Skeletal muscle cell (primary cell): ENCODE data around the gene FAM187B.
"Not testable (repeated sequence)": the region's sequence is repeated elsewhere in the genome, so short reads cannot be mapped to it uniquely, and the experiment has no call there.

Source experiments
- DNase-seq: peaks from one replicate; pipeline ENCODE4 v3.0.0-alpha.2; 2010; ENCODE audit warnings: low read depth
- H3K4me3 ChIP-seq: 2 replicates; pipeline ENCODE4 v1.5.1; 2011; ENCODE audit warnings: low read depth, mild to moderate bottlenecking, control low read depth, low read length, moderate library complexity

The FAM187B gene

DNA sequence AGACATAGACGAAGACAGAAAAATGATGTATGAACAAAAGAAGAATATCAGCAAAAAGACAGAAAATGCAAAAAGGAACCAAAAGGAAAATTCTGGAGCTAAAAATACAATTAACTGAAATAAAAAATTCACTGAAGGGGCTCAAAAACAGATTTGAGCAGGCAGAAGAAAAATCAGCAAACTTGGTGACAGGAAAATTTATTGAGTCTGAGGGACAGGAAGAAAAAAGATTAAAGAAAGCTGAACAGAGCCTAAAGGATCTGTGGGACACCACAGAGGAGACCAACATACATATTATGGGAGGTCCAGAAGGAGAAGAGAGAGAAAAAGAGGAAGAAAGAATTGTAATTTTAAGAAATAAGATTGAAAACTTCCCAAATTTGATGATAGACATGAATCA, 12.9 kb upstream of the FAM187B start:
- no peak for DNase-seq
- no peak overlapping the region for H3K4me3 ChIP-seq

DNA sequence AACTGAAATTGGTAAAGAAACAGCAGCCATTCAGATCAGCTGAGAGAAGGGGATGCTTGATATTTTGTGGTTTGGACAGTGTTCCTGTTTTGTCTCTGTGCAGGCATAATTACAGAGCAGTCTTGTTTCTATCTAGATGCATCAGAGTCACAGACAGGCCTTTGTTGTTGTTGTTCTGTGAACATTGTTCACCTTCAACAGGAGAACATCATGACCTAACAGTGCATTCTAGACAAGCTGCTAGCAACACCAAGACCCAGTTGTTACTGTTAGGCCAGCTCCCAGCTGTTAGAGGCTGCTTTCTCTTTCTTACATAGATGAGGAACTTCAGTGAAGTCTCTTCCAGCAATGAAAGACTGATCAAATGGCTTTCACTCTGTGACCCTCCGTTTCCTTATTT, 11.8 kb upstream of the FAM187B start:
- H3K4me3 ChIP-seq, result no peak overlapping the region
- no peak for DNase-seq

DNA sequence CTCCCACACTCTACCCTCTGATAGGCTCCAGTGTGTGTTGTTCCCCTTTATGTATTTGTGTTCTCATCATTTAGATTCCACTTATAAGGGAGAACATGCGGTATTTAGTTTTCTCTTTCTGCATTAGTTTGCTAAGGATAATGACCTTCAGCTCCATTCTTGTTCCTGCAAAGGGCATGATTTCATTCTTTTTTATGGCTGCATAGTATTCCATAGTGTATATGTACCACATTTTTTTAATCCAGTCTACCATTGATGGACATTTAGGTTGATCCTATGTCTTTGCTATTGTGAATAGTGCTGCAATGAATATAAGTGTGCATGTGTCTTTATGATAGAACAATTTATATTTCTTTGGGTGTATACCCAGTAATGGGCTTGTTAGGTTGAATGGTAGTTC, 11.1 kb upstream of the FAM187B start:
- DNase-seq, H3K4me3 ChIP-seq: not testable (repeated sequence)

DNA sequence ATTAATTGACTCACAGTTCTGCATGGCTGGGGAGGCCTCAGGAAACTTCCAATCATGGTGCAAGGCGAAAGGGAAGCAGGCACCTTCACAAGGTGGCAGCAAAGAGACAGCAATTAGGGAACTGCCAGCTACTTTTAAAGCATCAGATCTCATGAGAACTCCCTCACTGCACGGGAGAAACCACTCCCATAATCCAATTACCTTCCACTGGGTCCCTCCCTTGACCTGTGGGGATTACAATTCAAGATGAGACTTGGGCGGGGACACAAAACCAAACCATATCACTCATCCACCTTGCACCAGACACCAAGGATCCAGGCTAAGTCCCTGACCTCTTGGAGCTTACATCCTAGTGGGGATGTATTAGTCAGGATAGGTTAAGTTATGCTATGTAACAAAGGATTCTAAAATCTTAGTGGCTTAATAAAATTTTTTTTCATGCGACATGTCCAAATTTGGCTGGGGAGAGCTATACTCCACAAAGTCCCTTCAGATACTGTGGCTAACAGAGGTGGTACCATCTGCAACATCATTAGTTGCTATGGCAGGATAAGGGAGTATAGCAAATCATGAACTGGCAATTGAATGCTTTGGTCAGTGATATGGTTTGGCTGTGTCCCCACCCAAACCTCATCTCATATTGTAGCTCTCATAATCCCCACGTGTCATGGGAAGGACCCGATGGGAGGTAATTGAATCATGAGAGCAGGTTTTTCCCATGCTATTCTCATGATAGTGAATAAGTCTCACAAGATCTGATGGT, 8.3 kb upstream of the FAM187B start:
- DNase-seq, result no peak
- H3K4me3 ChIP-seq, result no peak overlapping the region

DNA sequence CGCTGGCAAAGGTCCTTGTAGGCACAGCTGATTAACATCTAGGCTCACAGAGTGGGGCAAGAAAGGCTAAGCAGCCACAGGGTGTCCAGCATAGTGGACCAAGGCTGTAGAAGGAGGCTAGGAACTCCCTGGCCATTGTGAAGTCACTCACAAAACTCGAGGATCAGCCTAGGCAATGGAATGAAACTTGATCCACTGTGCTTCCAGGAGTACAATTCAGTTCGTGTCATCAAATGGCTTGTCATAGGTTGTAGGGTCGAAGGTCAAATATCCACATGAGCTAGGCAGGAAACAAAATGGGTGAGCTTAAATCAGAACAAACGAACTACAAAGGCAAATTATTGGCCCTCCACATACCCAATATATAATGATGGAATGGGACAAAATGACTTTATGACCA, 4.4 kb upstream of the FAM187B start:
- no peak for DNase-seq
- H3K4me3 ChIP-seq, result no peak overlapping the region

DNA sequence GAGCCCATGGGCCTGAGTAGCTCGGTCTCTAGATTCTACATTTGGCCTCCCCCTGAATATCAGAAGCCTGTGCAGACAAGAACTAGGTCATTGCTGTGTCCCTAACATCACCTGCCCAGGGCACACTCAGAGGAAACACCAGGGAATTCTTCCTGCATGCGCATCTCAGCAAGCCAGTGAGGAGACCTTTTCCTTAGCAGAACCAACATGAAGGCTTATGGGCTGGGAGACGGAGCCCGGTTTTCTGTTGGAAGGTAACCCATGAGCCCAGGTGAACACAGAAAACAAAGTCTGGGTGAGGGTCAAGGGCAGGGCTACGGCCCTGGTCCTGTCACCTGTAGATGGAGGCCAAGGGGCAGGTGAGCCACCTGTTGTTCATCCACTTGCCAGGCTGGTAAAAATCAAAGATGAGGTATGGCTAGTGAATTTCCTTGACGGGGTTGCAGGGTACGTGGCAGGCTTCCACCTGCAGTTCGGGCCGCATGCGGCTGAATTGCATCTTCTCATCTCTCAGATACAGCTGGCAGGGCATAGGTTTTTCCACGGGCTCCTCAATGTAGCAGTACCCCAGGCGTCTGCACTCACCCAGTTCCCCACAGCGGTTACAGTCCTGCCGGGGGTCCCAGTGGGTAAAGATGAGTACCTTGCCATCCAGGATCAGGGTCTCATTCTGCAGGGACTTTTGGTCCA, 3.6 kb upstream of the FAM187B start:
- no peak overlapping the region for H3K4me3 ChIP-seq
- DNase-seq, result no peak

DNA sequence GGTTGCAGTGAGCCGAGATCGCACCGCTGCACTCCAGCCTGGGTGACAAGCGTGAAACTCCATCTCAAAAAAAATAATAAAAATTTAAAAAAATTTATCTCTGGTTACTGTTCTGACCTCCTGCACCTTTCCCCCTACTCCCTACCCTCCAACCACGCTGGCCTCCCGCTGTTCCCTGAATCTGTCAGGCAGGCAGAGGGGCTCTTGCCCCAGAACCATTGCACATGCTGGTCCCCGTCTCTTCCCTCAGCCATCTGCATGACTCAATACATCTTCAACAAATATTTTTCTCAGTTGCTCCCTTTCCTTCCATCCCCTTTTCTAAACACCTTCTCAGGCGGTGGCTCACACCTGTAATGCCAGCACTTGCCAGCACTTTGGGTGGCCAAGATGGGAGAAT, 1.1 kb upstream of the FAM187B start:
- no peak for DNase-seq
- no peak overlapping the region for H3K4me3 ChIP-seq

DNA sequence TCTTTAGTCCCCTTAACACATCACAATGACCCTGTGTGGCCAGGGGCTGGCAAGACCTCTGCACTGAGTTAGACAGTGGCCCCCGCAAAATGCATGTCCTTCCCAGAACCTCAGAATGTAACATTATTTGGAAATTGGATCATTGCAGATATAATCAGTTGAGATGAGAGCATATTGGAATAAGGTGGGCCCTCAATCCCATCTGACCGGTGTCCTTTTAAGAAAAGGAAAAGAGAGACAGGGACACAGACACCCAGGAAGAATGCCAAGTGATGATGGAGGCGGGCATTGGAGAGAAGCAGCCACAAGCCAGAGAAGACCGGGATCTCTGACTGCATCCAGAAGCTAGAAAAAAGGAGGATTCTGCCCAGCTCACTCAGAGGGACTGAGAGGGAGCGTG, 1.8 kb downstream of the FAM187B start:
- H3K4me3 ChIP-seq, result no peak overlapping the region
- DNase-seq, result no peak

DNA sequence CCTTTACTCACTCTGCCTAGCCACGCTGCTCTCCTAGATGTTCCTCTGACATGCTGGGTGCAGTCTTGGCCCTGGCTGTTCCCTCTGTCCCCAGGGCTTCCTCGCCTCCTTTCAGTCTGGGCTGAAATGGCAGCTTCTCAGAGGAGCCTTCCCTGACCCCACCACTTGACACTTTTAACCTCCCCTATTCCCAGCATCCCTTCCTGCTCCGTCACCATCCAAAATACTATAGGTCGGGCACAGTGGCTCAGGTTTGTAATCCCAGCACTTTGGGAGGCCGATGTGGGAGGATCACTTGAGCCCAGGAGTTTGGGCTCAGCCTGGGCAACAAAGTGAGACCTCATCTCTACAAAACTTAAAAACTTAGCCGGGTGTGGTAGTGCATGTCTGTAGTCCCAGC, 2.6 kb downstream of the FAM187B start:
- no peak for DNase-seq

DNA sequence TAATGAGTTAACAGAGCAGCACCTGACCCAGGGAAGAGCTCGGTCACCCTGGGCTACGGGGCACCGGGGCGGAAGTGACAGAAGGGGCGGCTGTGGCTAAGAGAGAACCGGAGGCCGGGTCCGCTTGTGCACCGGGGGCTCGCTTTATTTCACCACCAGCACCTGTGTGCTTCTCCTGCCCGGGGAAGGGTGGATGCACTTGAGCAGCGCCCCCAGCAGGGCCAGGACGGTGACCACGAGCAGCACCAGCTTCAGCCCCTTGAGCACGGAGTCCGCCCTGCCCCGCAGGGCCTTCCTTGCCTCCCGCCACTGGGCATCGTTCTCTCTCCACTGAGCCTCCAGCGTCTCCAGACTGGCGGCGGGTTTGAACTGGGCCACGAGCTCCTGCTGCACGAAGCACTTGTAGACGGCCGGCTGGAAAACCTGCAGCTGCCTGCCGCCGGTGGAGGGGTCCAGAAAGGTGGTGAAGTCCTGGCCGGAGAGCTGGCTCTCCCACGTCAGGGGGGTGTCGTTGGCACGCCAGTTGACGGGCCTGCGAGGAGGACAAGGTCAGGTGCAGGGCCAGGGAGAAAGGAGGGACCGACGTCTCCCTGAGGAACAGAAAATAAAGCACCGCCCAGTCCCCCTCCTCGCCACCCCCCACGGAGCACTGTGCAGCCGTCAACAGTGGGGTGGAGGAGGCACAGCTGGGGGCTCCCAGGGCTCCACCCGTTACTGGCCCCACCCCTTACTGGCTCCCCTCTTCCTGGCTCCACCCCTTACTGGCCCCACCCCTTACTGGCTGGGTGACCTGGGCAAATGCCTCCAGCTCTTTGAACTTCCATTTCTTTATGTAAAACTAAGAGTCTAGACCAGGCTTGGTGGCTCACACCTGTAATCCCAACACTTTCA, 3.6 kb downstream of the FAM187B start:
- DNase-seq, result no peak
- no peak overlapping the region for H3K4me3 ChIP-seq

More for the DNA sequence above, 2.6 kb downstream of the FAM187B start:
- no peak overlapping the region for H3K4me3 ChIP-seq

DNA sequence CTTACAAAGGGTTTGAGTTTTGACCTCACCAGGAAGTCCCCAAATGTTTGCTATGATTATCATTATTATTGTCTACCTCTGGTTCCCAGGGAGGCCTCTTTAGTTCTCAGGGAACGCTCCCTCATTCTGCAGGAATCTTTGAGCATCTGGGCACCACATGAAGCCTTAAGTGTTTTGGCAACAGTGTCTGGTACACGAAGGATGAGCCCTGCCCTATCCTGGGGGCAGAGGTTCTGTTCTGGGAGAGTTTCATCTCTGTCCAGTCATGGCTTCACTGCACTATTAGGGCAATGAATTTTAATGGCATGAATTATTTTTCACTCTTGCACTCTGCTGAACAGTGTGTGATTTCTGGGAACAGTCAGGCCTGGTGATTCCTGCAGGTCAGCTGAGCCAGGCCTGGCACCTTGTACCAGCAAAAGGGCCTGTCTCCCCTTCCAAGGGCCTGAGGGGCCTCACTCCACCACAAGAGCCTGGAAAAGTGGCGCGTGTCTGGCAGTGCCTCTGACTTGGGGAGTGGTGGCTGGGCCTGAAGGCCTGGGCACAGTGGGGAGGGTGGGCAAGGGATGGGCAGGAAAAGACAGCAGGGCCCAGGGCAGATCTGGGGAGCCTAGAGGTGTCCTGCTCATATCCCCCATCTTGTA, 4.6 kb downstream of the FAM187B start:
- DNase-seq, result no peak
- no peak overlapping the region for H3K4me3 ChIP-seq

DNA sequence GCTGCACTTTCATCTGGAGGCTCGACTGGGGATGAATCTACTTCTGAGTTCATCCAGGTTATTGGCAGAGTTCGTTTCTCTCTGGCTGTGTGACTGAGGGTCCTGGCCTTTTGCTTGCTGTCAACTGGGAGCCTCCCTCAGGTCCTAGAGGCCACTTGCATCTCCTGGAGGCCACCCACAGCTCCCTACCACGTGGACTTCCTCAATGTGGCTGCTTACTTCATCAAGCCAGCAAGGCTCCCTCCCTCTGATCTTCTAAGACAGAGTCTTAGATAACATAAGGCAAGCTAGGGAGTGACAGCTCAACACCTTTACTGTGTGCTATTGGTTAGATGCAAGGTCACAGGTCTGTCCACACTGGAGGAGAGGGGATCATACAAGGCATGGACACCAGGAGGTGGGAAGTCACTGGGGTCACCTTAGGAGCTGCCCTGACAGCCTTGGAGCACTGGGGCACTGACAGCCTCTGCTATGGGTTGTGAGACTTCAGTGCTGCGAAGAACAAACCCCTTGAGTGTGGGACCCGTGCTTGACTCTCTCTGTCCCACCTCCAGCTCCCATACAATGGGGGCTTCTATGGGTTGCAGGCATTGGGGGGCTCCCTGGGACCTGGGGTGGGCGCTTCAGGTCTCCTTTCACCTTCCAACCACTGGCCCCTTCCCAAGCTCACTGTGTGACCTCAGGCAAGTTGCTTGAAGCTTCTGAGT, 5.3 kb downstream of the FAM187B start:
- no peak overlapping the region for H3K4me3 ChIP-seq
- no peak for DNase-seq

DNA sequence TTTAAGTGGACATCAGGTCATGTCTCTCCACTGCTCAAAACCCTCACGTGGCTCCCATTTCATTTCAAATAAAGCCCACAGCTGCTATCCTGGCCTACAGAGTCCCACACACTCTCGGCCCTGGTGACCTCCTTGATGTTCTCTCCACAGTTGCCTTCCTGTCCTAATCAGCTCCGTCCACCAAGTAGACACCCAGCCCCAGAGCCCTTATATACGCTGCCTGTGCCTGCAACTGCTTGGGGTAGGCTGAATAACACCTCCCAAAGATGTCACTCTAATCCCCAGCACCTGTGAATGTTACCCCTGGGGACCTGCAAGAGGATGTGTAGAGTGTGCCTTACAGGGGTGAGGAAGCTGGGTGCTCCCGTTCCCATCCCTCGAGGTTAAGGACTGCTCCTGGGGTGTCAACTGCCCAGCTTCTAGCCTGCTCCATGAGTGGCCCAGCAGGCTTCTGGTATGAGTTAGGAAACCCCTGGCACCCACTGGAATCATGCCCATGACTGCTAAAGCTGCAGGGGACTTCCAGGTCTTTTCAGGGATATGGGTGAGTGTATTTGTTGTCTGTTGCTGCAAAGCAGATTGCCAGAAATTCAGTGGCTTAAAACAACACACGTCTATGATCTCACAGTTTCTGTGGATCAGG, 6.0 kb downstream of the FAM187B start:
- no peak for DNase-seq
- no peak overlapping the region for H3K4me3 ChIP-seq

DNA sequence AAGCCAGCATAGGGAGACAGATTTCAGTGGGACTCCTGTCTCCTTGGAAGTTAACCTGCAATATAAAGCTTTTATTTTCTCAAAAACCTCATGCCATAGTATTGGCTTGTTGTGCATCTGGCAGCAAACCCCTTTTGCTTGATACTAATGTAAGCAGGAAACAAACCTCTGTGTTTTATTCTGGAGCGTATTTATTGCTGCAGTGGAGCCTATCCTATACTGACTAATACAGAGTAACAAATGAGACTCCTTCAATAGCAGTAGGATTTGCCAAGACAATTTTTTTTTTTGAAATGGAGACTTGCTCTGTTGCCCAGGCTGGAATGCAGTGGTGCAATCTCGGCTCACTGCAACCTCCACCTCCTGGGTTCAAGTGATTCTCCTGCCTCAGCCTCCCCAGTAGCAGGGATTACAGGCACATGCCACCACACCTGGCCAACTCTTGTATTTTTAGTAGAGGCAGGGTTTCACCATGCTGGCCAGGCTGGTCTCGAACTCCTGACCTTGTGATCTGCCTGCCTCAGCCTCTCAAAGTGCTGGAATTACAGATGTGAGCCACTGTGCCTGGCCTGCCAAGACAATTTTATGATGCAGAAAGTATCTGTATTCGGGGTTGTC, 7.5 kb downstream of the FAM187B start:
- not testable (repeated sequence) for H3K4me3 ChIP-seq, DNase-seq

DNA sequence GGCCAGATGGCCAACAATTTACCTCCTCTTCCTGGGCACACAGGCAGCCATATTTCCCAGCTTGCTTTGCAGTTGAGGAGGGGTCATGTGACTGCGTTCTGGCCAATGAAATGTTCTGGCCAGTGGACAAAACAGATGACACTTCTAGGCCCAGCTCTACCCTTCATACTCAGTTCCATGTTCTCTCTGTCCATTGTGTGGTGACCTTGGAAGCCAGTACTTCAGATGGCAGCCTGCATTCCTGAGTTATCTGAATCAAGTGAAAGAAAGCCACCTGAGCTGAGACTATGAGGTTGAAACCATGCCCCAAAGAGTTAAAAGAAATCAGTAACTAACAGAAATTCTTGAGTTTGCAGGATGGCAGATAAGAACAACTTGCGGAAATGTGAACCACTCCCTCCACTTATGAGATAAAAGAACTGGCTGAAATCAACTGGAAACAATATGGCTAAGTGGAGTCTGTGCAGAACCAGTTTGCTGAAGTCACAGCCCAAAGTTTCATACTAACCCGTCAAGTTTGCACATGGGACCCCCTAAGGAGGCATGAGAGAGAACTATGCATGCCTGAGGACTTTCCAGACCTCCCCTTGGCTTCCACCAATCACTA, 8.1 kb downstream of the FAM187B start:
- DNase-seq, result no peak
- no peak overlapping the region for H3K4me3 ChIP-seq

DNA sequence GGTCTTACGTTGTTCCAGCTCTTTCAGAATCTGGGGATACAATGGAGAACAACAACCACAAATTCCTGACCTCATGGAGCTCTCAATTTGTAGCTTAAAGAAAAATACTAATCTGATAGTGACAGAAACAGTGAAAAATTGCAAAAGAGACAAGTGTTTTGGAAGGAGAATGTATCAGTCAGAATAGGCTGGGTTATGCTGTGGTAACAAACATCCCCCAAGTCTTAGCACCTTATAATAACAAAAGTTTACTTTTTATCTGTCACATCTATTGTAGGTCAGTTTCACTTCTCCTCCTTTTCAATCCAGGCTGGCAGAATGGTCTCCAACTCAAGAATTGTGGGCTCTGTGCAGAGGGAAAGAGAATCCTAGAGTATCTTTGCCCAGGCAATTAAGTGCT, 9.5 kb downstream of the FAM187B start:
- H3K4me3 ChIP-seq, result no peak overlapping the region
- no peak for DNase-seq

DNA sequence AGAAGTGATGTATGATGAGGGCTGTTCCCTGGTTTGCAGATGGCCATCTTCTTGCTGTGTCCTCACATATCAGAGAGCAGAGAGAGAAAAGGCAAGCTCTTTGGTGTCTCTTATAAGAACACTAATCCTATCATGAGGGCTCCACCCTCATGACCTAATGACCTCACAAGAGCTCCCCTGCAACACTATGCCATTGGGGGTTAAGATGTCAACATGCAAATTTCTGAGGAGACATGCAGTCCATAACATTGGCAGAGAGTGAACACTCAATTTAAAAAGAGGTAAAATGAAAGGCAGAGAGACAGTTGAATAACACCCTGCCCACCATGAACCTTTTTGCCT, 10.9 kb downstream of the FAM187B start:
- no peak overlapping the region for H3K4me3 ChIP-seq
- DNase-seq, result no peak
